GM21825 (cell line): ENCODE measurements around the gene EYA2.
"Not testable (repeated sequence)": the region's sequence is repeated elsewhere in the genome, so short reads cannot be mapped to it uniquely, and the experiment has no call there.

Experiments used
- ATAC-seq: cut with Tn5 transposase; IDR thresholded peaks from one replicate; pipeline ENCODE4 v1.9.1; 2021; ENCODE audit warnings: mild to moderate bottlenecking, moderate library complexity; ENCODE audit not compliant: unreplicated experiment

EYA2 gene

GRCh38 chr20:47160992-47161391 is 266.3 kb downstream of the EYA2 start:
- ATAC-seq, result no peak

GRCh38 chr20:47161411-47161810 is 266.8 kb downstream of the EYA2 start:
- ATAC-seq, result no peak

GRCh38 chr20:47164140-47164539 is 269.5 kb downstream of the EYA2 start:
- no peak for ATAC-seq

- ATAC-seq, result no peak
Measured at GRCh38 chr20:47165376-47165865, 270.8 kb downstream of the EYA2 start.

GRCh38 chr20:47167846-47168245 is 273.2 kb downstream of the EYA2 start:
- ATAC-seq, result no peak

GRCh38 chr20:47172579-47172978 is 277.9 kb downstream of the EYA2 start:
- no peak for ATAC-seq

GRCh38 chr20:47173596-47174216 is 279.1 kb downstream of the EYA2 start:
- ATAC-seq, result no peak

- ATAC-seq, result no peak
Measured at GRCh38 chr20:47174456-47175243, 280.0 kb downstream of the EYA2 start.

GRCh38 chr20:47175493-47175892 is 280.9 kb downstream of the EYA2 start:
- no peak for ATAC-seq

GRCh38 chr20:47176217-47176616 is 281.6 kb downstream of the EYA2 start:
- ATAC-seq, result not testable (repeated sequence)

- ATAC-seq, result no peak
Measured at GRCh38 chr20:47178277-47178676, 283.6 kb downstream of the EYA2 start.

GRCh38 chr20:47178851-47179250 is 284.2 kb downstream of the EYA2 start:
- ATAC-seq, result no peak

- no peak for ATAC-seq
Measured at GRCh38 chr20:47179267-47179666, 284.6 kb downstream of the EYA2 start.

- ATAC-seq, result no peak
Measured at GRCh38 chr20:47181056-47181862, 286.6 kb downstream of the EYA2 start.

GRCh38 chr20:47183367-47183766 is 288.7 kb downstream of the EYA2 start:
- no peak for ATAC-seq

- no peak for ATAC-seq
Measured at GRCh38 chr20:47187450-47188195, 293.0 kb downstream of the EYA2 start.

GRCh38 chr20:47188540-47188939 is 293.9 kb downstream of the EYA2 start:
- no peak for ATAC-seq

GRCh38 chr20:47189060-47189459 is 294.4 kb downstream of the EYA2 start:
- no peak for ATAC-seq

- ATAC-seq, result no peak
Measured at GRCh38 chr20:47191074-47191673, 296.5 kb downstream of the EYA2 start.

GRCh38 chr20:47191956-47192355 is 297.3 kb downstream of the EYA2 start:
- ATAC-seq, result no peak
